Liver (tissue), 9 donors: ENCODE data around the gene ASF1B. TPM values are rescaled to one million over a fixed set of nuclear protein-coding genes. Genes with fewer than 3 reads are reported as not detected.

Source experiments
- DNase-seq: peaks from one replicate; pipeline ENCODE4 v3.0.0-alpha.2; 2017; ENCODE audit warnings: low spot score
- H3K27ac ChIP-seq, 2 donors: one replicate each; pipeline ENCODE4 v1.7.0; 2013; ENCODE audit warnings: inconsistent platforms in 2 of 2, low read length in 2 of 2, control low read depth in 1 of 2, low read depth in 1 of 2, mild to moderate bottlenecking in 1 of 2
- H3K27me3 ChIP-seq, 4 donors: one replicate each; pipeline versions ENCODE4 v1.6.1 to v1.7.0; 2013; ENCODE audit warnings: low read length in 3 of 4, inconsistent platforms in 1 of 4, mild to moderate bottlenecking in 1 of 4, moderate library complexity in 1 of 4; ENCODE audit not compliant: control insufficient read depth in 4 of 4, insufficient read depth in 4 of 4
- H3K36me3 ChIP-seq, 4 donors: one replicate each; pipeline versions ENCODE4 v1.6.1 to v1.7.0; 2013; ENCODE audit warnings: low read length in 3 of 4, mild to moderate bottlenecking in 3 of 4, low read depth in 1 of 4, moderate library complexity in 1 of 4; ENCODE audit not compliant: control insufficient read depth in 4 of 4, insufficient read depth in 3 of 4
- H3K4me1 ChIP-seq, 4 donors: one replicate each; pipeline versions ENCODE4 v1.6.1 to v1.7.0; 2013; ENCODE audit warnings: low read length in 3 of 4, mild to moderate bottlenecking in 3 of 4, moderate library complexity in 1 of 4; ENCODE audit not compliant: control insufficient read depth in 4 of 4, insufficient read depth in 4 of 4
- H3K4me3 ChIP-seq, 3 donors: one replicate each; pipeline versions ENCODE4 v1.6.1 to v1.7.0; 2013; ENCODE audit warnings: low read length in 3 of 3, control low read depth in 1 of 3, low read depth in 1 of 3, mild to moderate bottlenecking in 1 of 3
- H3K9ac ChIP-seq, 2 donors: one replicate each; pipeline ENCODE4 v1.7.0; 2013; ENCODE audit warnings: low read length in 2 of 2, mild to moderate bottlenecking in 2 of 2, moderate library complexity in 2 of 2, control low read depth in 1 of 2, low read depth in 1 of 2
- H3K9me3 ChIP-seq, 4 donors: one replicate each; pipeline versions ENCODE4 v1.6.1 to v1.7.0; 2013; ENCODE audit warnings: low read length in 3 of 4; ENCODE audit not compliant: control insufficient read depth in 4 of 4
- EGR1 ChIP-seq, 2 donors: IDR thresholded peaks; 2 replicates each; pipeline ENCODE4 v1.6.1; 2016 to 2018; ENCODE audit warnings: antibody characterized with exemption in 2 of 2, low read depth in 2 of 2
- FOXA1 ChIP-seq: IDR thresholded peaks from 2 replicates; pipeline ENCODE4 v1.6.1; 2016; ENCODE audit warnings: antibody characterized with exemption
- FOXA2 ChIP-seq: IDR thresholded peaks from 2 replicates; pipeline ENCODE4 v1.6.1; 2016; ENCODE audit warnings: antibody characterized with exemption
- GABPA ChIP-seq, 2 donors: IDR thresholded peaks in 1 of 2; conservative IDR thresholded peaks in 1 of 2; 2 replicates each; pipeline ENCODE4 v1.6.1; 2016; ENCODE audit warnings: antibody characterized with exemption in 2 of 2, mild to moderate bottlenecking in 1 of 2, moderate library complexity in 1 of 2
- HNF4A ChIP-seq, 2 donors: conservative IDR thresholded peaks; 2 replicates each; pipeline ENCODE4 v1.6.1; 2016; ENCODE audit warnings: antibody characterized with exemption in 2 of 2, mild to moderate bottlenecking in 2 of 2
- HNF4G ChIP-seq: IDR thresholded peaks from 2 replicates; pipeline ENCODE4 v1.6.1; 2016; ENCODE audit warnings: antibody characterized with exemption
- JUND ChIP-seq, 2 donors: IDR thresholded peaks; 2 replicates each; pipeline ENCODE4 v1.6.1; 2016; ENCODE audit warnings: antibody characterized with exemption in 2 of 2
- NR2F2 ChIP-seq: IDR thresholded peaks from 2 replicates; pipeline ENCODE4 v1.6.1; 2016; ENCODE audit warnings: antibody characterized with exemption
- RAD21 ChIP-seq, 2 donors: IDR thresholded peaks; 2 replicates each; pipeline ENCODE4 v1.6.1; 2016; ENCODE audit warnings: antibody characterized with exemption in 2 of 2, mild to moderate bottlenecking in 2 of 2
- RXRA ChIP-seq, 2 donors: IDR thresholded peaks; 2 replicates each; pipeline ENCODE4 v1.6.1; 2017 to 2018; ENCODE audit warnings: antibody characterized with exemption in 2 of 2, mild to moderate bottlenecking in 1 of 2
- SP1 ChIP-seq: IDR thresholded peaks from 2 replicates; pipeline ENCODE4 v1.6.1; 2018; ENCODE audit warnings: antibody characterized with exemption, mild to moderate bottlenecking
- TAF1 ChIP-seq: conservative IDR thresholded peaks from 2 replicates; pipeline ENCODE4 v1.6.1; 2016; ENCODE audit warnings: antibody characterized with exemption, mild to moderate bottlenecking
- YY1 ChIP-seq: IDR thresholded peaks from 2 replicates; pipeline ENCODE4 v1.6.1; 2016; ENCODE audit warnings: antibody characterized with exemption, mild to moderate bottlenecking
- WGBS: extraction: QIAGEN DNeasy Blood & Tissue Kit; methylation state at CpG from one replicate; pipeline ENCODE4 v1.1.7; 2013; 5-methylcytosine and 5-hydroxymethylcytosine counted together
- polyA plus RNA-seq, 2 donors: library from polyadenylated mRNA; stranded (reverse) in 1 of 2; unstranded in 1 of 2; fragments of 200-250 nt in 1 of 2; fragments of >200 nt in 1 of 2; fragmentation: Nextera tagmentation in 1 of 2; extraction: Ambion mirVana in 1 of 2; gene quantifications; one replicate each; pipeline versions ENCODE4 v1.2.1 to v1.2.3, GENCODE V29; 2013 to 2015
- total RNA-seq, 2 donors: library from RNA; depleted of rRNA; stranded (reverse); fragments of >200 nt; gene quantifications; one replicate each; pipeline ENCODE4 v1.2.3, GENCODE V29; 2014
- TF ChIP-seq, protein P1 (sequence below): IDR thresholded peaks from 2 replicates; pipeline ENCODE4 v1.6.1; 2016; ENCODE audit warnings: antibody characterized with exemption
- TF ChIP-seq, protein P2 (sequence below): IDR thresholded peaks from 2 replicates; pipeline ENCODE4 v1.6.1; 2016; ENCODE audit warnings: antibody characterized with exemption
- TF ChIP-seq, protein P3 (sequence below): IDR thresholded peaks from 2 replicates; pipeline ENCODE4 v1.6.1; 2016; ENCODE audit warnings: antibody characterized with exemption, mild to moderate bottlenecking
- TF ChIP-seq, protein P4 (sequence below): fragments of 150-350 bp; IDR thresholded peaks from 2 replicates; pipeline ENCODE4 v1.5.1; 2017; ENCODE audit warnings: improper control_type of control experiment, low read depth, low read length; ENCODE audit not compliant: missing input control
- TF ChIP-seq, protein P5 (sequence below): IDR thresholded peaks from 2 replicates; pipeline ENCODE4 v1.6.1; 2016; ENCODE audit warnings: antibody characterized with exemption
- donor health status: healthy.
- donor health status: healthy.
- donor health status: healthy.
- donor health status: healthy.
- donor health status: healthy.

Gene ASF1B
- total and polyA plus RNA-seq, 4 donors = 0.25 to 20.5 (median 1.6) TPM

DNA sequence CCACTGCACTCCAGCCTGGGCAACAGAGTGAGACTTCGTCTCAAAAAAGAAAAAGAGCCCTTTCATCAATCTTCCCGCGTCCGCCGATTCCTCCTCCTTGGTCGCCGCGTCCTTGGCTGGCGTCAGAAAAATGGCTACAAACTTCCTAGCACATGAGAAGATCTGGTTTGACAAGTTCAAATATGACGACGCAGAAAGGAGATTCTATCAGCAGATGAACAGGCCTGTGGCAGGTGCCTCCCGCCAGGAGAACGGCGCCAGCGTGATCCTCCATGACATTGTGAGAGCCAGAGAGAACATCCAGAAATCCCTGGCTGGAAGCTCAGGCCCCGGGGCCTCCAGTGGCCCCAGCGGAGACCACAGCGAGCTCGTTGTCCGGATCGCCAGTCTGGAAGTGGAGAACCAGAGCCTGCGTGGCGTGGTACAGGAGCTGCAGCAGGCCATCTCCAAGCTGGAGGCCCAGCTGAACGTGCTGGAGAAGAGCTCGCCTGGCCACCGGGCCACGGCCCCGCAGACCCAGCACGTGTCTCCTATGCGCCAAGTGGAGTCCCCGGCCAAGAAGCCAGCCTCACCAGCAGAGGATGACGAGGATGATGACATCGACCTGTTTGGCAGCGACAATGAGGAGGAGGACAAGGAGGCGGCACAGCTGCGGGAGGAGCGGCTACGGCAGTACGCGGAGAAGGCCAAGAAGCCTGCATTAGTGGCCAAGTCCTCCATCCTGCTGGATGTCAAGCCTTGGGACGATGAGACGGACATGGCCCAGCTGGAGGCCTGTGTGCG lies 65.9 kb downstream of the ASF1B start:
- no peak overlapping the region for H3K9ac ChIP-seq
- no peaks in the 10 kb centered on the region for H3K27me3 ChIP-seq
- DNase-seq = no peak
- H3K4me1 ChIP-seq = peaks cover 0 to 39% (median 24%) of the 10 kb centered on the region in 4 donors
- no peaks in the 10 kb centered on the region for H3K36me3 ChIP-seq
- TF ChIP-seq HNF4A (conservative IDR thresholded peaks at IDR 0.05) = no peak
- no peak for TF ChIP-seq TAF1
- no peak for TF ChIP-seq YY1
- no peak for TF ChIP-seq SP1
- TF ChIP-seq NR2F2 = no peak
- TF ChIP-seq, protein P1, sequence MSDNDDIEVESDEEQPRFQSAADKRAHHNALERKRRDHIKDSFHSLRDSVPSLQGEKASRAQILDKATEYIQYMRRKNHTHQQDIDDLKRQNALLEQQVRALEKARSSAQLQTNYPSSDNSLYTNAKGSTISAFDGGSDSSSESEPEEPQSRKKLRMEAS = no peak
- TF ChIP-seq, protein P2, sequence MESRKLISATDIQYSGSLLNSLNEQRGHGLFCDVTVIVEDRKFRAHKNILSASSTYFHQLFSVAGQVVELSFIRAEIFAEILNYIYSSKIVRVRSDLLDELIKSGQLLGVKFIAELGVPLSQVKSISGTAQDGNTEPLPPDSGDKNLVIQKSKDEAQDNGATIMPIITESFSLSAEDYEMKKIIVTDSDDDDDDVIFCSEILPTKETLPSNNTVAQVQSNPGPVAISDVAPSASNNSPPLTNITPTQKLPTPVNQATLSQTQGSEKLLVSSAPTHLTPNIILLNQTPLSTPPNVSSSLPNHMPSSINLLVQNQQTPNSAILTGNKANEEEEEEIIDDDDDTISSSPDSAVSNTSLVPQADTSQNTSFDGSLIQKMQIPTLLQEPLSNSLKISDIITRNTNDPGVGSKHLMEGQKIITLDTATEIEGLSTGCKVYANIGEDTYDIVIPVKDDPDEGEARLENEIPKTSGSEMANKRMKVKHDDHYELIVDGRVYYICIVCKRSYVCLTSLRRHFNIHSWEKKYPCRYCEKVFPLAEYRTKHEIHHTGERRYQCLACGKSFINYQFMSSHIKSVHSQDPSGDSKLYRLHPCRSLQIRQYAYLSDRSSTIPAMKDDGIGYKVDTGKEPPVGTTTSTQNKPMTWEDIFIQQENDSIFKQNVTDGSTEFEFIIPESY = no peak
- no peak for TF ChIP-seq FOXA2
- TF ChIP-seq EGR1 (IDR thresholded peaks at IDR 0.05; ENCODE audit: low read depth in 2 of 2) = no peak
- TF ChIP-seq, protein P3, sequence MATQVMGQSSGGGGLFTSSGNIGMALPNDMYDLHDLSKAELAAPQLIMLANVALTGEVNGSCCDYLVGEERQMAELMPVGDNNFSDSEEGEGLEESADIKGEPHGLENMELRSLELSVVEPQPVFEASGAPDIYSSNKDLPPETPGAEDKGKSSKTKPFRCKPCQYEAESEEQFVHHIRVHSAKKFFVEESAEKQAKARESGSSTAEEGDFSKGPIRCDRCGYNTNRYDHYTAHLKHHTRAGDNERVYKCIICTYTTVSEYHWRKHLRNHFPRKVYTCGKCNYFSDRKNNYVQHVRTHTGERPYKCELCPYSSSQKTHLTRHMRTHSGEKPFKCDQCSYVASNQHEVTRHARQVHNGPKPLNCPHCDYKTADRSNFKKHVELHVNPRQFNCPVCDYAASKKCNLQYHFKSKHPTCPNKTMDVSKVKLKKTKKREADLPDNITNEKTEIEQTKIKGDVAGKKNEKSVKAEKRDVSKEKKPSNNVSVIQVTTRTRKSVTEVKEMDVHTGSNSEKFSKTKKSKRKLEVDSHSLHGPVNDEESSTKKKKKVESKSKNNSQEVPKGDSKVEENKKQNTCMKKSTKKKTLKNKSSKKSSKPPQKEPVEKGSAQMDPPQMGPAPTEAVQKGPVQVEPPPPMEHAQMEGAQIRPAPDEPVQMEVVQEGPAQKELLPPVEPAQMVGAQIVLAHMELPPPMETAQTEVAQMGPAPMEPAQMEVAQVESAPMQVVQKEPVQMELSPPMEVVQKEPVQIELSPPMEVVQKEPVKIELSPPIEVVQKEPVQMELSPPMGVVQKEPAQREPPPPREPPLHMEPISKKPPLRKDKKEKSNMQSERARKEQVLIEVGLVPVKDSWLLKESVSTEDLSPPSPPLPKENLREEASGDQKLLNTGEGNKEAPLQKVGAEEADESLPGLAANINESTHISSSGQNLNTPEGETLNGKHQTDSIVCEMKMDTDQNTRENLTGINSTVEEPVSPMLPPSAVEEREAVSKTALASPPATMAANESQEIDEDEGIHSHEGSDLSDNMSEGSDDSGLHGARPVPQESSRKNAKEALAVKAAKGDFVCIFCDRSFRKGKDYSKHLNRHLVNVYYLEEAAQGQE = no peak
- no peak for TF ChIP-seq HNF4G
- no peak for TF ChIP-seq RXRA (IDR thresholded peaks at IDR 0.05)
- no peak for TF ChIP-seq JUND (IDR thresholded peaks at IDR 0.05)
- TF ChIP-seq, protein P4, sequence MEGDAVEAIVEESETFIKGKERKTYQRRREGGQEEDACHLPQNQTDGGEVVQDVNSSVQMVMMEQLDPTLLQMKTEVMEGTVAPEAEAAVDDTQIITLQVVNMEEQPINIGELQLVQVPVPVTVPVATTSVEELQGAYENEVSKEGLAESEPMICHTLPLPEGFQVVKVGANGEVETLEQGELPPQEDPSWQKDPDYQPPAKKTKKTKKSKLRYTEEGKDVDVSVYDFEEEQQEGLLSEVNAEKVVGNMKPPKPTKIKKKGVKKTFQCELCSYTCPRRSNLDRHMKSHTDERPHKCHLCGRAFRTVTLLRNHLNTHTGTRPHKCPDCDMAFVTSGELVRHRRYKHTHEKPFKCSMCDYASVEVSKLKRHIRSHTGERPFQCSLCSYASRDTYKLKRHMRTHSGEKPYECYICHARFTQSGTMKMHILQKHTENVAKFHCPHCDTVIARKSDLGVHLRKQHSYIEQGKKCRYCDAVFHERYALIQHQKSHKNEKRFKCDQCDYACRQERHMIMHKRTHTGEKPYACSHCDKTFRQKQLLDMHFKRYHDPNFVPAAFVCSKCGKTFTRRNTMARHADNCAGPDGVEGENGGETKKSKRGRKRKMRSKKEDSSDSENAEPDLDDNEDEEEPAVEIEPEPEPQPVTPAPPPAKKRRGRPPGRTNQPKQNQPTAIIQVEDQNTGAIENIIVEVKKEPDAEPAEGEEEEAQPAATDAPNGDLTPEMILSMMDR = no peak
- no peak for TF ChIP-seq FOXA1
- no peak for TF ChIP-seq GABPA (IDR thresholded peaks at IDR 0.05 in 1 of 2, conservative IDR thresholded peaks at IDR 0.05 in 1 of 2)
- TF ChIP-seq, protein P5, sequence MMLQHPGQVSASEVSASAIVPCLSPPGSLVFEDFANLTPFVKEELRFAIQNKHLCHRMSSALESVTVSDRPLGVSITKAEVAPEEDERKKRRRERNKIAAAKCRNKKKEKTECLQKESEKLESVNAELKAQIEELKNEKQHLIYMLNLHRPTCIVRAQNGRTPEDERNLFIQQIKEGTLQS = no peak
- TF ChIP-seq RAD21 (IDR thresholded peaks at IDR 0.05) = no peak
- no peak overlapping the region for H3K27ac ChIP-seq
- 97% methylated on average over 43 of the region's 43 CpGs for WGBS
- no peaks in the 10 kb centered on the region for H3K9me3 ChIP-seq
- H3K4me3 ChIP-seq = no peak overlapping the region

Other genes with a start within 250 kb of the ASF1B start
- gene BRME1, start 230.5 kb downstream of the ASF1B start, total RNA-seq = 1 to 10 TPM in 1 of 2 donors, under 1 TPM in 1; 0.42 to 5.3 TPM
- under 1 TPM; 0.46 to 0.51 TPM for gene BRME1, start 230.5 kb downstream of the ASF1B start, polyA plus RNA-seq
- 10 to 100 TPM in 1 of 2 donors, 1 to 10 TPM in 1; 7.4 to 12.0 TPM for gene CC2D1A, start 230.4 kb downstream of the ASF1B start, total RNA-seq
- 10 to 100 TPM in 1 of 2 donors, 1 to 10 TPM in 1; 8.4 to 11.5 TPM for gene CC2D1A, start 230.4 kb downstream of the ASF1B start, polyA plus RNA-seq
- not detected for gene PODNL1, start 198.2 kb downstream of the ASF1B start, total RNA-seq
- gene PODNL1, start 198.2 kb downstream of the ASF1B start, polyA plus RNA-seq = under 1 TPM in 1 of 2 donors, not detected in 1; 0.30 TPM
- 10 to 100 TPM in 1 of 2 donors, 1 to 10 TPM in 1; 3.8 to 10.4 TPM for gene DCAF15, start 184.1 kb downstream of the ASF1B start, total RNA-seq
- gene DCAF15, start 184.1 kb downstream of the ASF1B start, polyA plus RNA-seq = 1 to 10 TPM; 2.6 to 7.3 TPM
- 1 to 10 TPM; 3.7 to 5.6 TPM for gene RFX1, start 130.3 kb downstream of the ASF1B start, total RNA-seq
- 1 to 10 TPM; 1.8 to 3.3 TPM for gene RFX1, start 130.3 kb downstream of the ASF1B start, polyA plus RNA-seq
- not detected for gene RLN3, start 108.4 kb downstream of the ASF1B start, total RNA-seq
- not detected for gene RLN3, start 108.4 kb downstream of the ASF1B start, polyA plus RNA-seq
- 1 to 10 TPM; 1.9 to 2.8 TPM for gene IL27RA, start 104.8 kb downstream of the ASF1B start, total RNA-seq
- gene IL27RA, start 104.8 kb downstream of the ASF1B start, polyA plus RNA-seq = 1 to 10 TPM; 1.0 to 1.2 TPM
- 1 to 10 TPM; 1.4 to 6.6 TPM for gene PALM3, start 74.5 kb downstream of the ASF1B start, total RNA-seq
- gene PALM3, start 74.5 kb downstream of the ASF1B start, polyA plus RNA-seq = 10 to 100 TPM in 1 of 2 donors, 1 to 10 TPM in 1; 5.3 to 17.9 TPM
- gene MISP3, start 63.8 kb downstream of the ASF1B start, total RNA-seq = 1 to 10 TPM in 1 of 2 donors, under 1 TPM in 1; 0.28 to 3.8 TPM
- 1 to 10 TPM; 1.8 to 3.9 TPM for gene MISP3, start 63.8 kb downstream of the ASF1B start, polyA plus RNA-seq
- gene C19orf67, start 50.8 kb downstream of the ASF1B start, total RNA-seq = under 1 TPM in 1 of 2 donors, not detected in 1; 0.25 TPM
- not detected for gene C19orf67, start 50.8 kb downstream of the ASF1B start, polyA plus RNA-seq
- gene SAMD1, start 45.8 kb downstream of the ASF1B start, total RNA-seq = 10 to 100 TPM in 1 of 2 donors, 1 to 10 TPM in 1; 6.4 to 33.0 TPM
- gene SAMD1, start 45.8 kb downstream of the ASF1B start, polyA plus RNA-seq = 10 to 100 TPM in 1 of 2 donors, 1 to 10 TPM in 1; 2.1 to 11.7 TPM
- gene PRKACA, start 18.8 kb downstream of the ASF1B start, total RNA-seq = 10 to 100 TPM; 28.5 to 51.9 TPM
- gene PRKACA, start 18.8 kb downstream of the ASF1B start, polyA plus RNA-seq = 10 to 100 TPM; 15.5 to 72.4 TPM
- gene ADGRL1, start 69.6 kb upstream of the ASF1B start, total RNA-seq = 1 to 10 TPM in 1 of 2 donors, under 1 TPM in 1; 0.56 to 1.6 TPM
- under 1 TPM; 0.14 to 0.50 TPM for gene ADGRL1, start 69.6 kb upstream of the ASF1B start, polyA plus RNA-seq
- gene ADGRE5, start 244.9 kb upstream of the ASF1B start, total RNA-seq = 10 to 100 TPM; 11.3 to 20.4 TPM
- 10 to 100 TPM in 1 of 2 donors, 1 to 10 TPM in 1; 7.0 to 17.0 TPM for gene ADGRE5, start 244.9 kb upstream of the ASF1B start, polyA plus RNA-seq